ENCODE data around the gene CRYBG2. TPM values are rescaled to one million over a fixed set of nuclear protein-coding genes. Genes with fewer than 3 reads are reported as not detected.
"Not testable (repeated sequence)": the region's sequence is repeated elsewhere in the genome, so short reads cannot be mapped to it uniquely, and the experiment has no call there.

Gene CRYBG2, protein sequence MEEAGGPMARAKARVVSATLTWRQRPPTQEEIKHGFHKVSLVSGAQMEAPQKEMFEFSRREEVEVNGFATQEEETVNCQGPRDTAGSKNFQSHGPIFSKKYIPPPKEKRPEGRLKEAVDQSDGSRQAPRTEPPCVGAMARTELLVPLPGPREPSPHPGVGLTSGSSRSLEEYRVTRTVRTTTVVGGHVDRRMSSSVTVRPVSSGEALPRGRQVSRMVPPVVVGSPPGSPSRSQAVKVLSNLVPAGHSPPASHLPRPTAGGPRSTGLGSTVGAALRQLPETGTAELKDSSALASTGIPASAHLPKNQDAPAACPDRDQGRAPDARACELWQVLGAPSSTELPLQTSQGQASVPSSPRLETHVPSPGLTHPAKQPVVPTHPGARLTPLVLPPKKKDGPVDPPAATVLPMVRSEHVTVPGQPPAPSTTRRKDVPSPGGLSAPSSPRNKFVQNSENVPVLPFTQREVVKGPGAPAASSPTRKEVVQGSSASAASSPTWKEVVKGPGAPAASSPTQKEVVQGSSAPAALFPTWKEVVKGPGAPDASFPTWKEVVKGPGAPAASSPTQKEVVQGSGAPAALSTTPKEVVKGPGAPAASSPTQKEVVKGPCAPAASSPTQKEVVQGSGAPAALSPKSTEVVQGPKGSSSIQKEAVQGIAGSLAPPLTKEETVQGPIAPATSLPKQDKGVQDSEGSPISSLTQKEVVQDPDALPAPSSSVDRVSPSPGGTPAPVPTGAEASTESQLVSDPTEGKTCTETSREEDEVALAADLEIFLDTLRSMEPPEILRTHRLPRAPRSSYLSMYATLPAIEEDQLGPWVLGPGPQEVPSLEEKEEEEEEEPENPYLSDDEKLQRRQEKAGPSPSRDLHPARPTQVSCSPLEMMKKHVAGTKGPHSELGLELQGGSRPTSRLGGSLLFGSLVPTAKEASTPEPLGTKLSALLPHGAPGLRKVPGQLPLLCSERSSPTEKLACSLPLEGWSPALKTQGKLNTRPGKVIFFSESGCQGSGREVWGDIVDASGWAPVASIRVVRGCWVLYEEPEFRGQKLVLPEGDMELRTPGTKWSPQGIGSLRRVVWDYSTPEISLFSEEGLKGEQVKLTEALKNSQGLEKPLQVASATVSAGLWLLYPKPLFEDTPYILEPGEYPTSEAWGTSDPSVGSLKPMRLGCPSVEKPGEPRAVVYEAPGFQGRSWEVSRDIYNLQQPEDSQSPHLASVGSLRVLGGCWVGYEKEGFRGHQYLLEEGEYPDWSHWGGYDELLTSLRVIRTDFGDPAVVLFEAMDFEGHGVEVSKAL (N-terminal part only)
- total RNA-seq: under 1 TPM; 0.16 to 0.45 (median 0.30) TPM

DNA sequence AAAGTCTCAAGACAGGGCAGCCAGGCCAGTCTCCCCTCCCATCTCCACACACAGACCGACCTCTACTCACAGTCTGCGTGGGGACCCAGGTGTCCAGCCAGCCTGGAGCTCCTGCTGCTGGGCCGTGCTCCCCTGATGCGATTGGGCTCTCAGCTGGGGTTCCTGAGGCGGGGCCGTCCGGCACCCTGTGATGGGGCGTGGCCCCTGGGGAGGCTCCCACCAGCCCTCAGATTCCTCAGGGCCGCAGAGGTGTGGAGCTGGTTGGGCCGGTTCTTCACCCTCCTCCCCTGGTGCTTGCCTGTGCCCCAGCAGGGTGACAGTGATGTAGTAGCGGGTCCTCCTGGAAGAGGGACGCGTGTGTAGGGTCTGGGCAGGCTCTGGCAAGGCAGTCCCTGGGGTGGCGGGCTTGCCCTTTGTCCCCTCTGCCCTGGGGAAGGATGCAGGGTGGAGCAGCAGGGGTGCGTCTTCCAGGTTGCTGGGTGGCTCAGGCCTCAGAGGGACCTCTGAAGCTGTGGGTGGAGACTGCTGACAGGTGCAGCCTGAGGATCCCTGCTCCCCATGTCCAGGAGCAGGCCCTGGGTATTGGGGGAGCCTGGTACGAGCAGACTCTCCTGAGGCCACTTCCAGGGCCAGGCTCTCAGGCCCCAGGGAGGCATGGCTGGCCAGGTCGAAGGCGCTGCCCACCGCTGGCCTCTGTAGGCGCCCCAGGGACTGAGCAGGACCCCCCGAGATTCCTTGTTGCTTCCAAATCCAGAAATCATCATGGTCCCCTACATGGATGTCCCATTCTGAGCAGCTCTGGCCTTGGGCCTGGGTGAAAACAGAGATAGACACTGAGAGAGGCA is at the start of gene CRYBG2:
TSS of gene CRYBG2 (minus strand) at position 155 of the 845 bp plus-strand sequence. CDS start 7,473 bp downstream, outside the sequence.
- H3K9me3 Mint-ChIP-seq: no peaks in the 10 kb centered on the region
- no peaks in the 10 kb centered on the region for H3K36me3 Mint-ChIP-seq (ENCODE audit: insufficient read depth)
- DNase-seq (no peak), ATAC-seq (no peak)
- H3K27me3 Mint-ChIP-seq (ENCODE audit: low read depth): no peaks in the 10 kb centered on the region
- no peak within 1 kb of the TSS for H3K4me3 Mint-ChIP-seq
- peaks cover 12% of the 10 kb centered on the region for H3K4me1 Mint-ChIP-seq (ENCODE audit: low read depth)

DNA sequence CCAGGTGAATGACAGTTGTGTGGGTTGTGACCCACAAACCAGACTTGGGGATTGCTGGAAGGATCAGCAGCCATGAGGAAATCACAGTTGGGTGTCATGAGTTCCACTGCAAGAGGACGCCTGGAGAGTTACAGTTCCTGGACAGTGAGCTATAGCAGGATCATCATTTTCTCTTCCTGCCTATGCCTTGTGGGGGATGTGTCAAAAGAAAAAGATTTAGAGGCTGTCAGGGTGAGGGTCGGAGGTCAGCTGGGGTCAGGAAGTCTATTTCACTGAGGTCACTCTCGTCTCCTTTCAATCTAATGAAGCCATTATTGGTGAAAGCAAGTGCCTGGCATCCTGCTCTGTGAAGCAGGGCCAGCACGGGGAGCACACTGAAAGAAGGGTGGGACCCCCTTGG is 49.7 kb upstream of the CRYBG2 start:
- Mint-ChIP-seq H3K4me1 (ENCODE audit: low read depth) (peaks cover 3% of the 10 kb centered on the region), H3K36me3 (ENCODE audit: insufficient read depth) (no peaks in the 10 kb centered on the region), H3K4me3 (no peak overlapping the region), H3K27me3 (ENCODE audit: low read depth) (peaks cover 23% of the 10 kb centered on the region), H3K9me3 (no peaks in the 10 kb centered on the region)
- DNase-seq (no peak), ATAC-seq (no peak)

DNA sequence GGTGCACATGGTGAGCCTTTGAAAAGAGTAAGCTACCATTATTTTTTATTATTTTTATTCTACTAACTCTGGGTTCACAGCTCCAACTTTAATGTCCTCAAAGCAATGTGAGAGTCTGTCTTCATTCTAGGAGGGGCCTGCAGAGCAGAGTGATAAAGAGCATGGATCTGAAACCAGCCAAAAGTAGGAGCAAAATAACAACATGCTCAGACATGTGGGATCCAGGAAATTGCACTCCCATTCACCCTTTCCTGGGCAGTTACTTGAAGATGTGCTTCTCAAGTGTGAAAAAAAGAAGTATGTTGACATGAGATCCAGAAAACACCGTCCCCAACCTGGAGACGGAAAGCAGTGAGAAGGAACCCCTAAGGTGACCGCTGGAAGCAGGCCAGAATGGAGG is 48.0 kb upstream of the CRYBG2 start:
- ATAC-seq: no peak
- H3K9me3 Mint-ChIP-seq: no peaks in the 10 kb centered on the region
- no peak overlapping the region for H3K4me3 Mint-ChIP-seq
- peaks cover 19% of the 10 kb centered on the region for H3K27me3 Mint-ChIP-seq (ENCODE audit: low read depth)
- H3K4me1 Mint-ChIP-seq (ENCODE audit: low read depth): no peaks in the 10 kb centered on the region
- no peak for DNase-seq
- H3K36me3 Mint-ChIP-seq (ENCODE audit: insufficient read depth): no peaks in the 10 kb centered on the region

DNA sequence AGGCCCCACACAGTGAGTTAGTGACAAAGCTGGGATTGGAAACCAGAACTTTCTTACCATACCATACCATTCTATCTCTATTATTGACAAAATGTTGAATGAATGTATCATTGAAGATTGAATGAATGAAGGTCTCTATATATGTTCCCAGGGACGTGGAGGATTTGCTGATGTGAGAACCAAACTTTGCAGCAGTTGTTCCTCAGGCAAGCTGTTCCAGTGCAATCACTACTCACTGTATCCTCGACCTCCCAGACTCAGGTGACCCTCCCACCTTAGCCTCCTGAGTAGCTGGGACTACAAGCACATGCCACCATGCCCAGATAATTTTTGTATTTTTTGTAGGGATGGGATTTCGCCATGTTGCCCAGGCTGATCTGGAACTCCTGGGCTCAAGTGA is 45.1 kb upstream of the CRYBG2 start:
- Mint-ChIP-seq H3K36me3 (ENCODE audit: insufficient read depth) (no peaks in the 10 kb centered on the region), H3K4me3 (no peak overlapping the region), H3K4me1 (ENCODE audit: low read depth) (no peaks in the 10 kb centered on the region), H3K9me3 (no peaks in the 10 kb centered on the region), H3K27me3 (ENCODE audit: low read depth) (peaks cover 10% of the 10 kb centered on the region)
- ATAC-seq (no peak), DNase-seq (no peak)

DNA sequence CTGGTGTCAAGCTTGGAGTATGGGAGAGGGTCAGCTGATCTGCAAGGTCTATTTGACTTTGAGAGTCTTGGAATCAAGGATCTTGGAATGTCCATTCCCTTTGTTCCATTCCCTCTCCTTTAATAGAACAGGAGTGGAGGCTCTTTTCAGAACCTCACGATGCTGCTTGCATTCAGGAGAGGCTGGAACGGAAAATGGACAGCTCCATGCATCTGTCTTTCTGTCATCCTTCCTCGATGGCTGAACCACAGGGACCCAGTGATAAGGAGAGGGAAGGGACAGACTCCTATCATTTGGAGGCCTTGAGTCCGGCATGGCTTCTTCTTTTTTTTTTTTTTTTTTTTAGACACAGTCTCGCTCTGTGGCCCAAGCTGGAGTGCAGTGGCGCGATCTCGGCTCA is 41.8 kb upstream of the CRYBG2 start:
- H3K4me3 Mint-ChIP-seq: no peak overlapping the region
- DNase-seq: no peak
- peaks cover 12% of the 10 kb centered on the region for H3K4me1 Mint-ChIP-seq (ENCODE audit: low read depth)
- no peaks in the 10 kb centered on the region for H3K9me3 Mint-ChIP-seq
- no peaks in the 10 kb centered on the region for H3K36me3 Mint-ChIP-seq (ENCODE audit: insufficient read depth)
- ATAC-seq: no peak
- H3K27me3 Mint-ChIP-seq (ENCODE audit: low read depth): no peaks in the 10 kb centered on the region

DNA sequence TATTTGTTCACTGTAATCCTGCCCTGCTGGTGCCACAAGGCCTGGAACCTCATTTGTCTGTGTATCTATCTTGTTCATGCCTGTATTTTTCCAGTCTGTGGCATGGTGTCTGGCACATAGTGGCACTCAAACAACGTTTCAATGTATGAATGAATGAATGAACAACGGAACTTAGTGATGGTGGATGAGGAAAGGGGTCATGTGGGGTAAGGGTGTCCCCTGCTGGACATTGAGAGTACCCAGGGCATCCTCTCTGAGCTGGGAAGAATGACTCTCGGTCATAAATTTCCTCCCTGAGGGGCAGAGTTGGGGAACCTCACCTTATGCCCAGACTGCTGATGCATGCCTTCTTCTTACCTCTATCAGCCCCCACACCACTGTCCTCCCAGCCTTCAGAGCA is 37.5 kb upstream of the CRYBG2 start:
- no peaks in the 10 kb centered on the region for H3K36me3 Mint-ChIP-seq (ENCODE audit: insufficient read depth)
- H3K27me3 Mint-ChIP-seq (ENCODE audit: low read depth): no peaks in the 10 kb centered on the region
- H3K4me3 Mint-ChIP-seq: no peak overlapping the region

DNA sequence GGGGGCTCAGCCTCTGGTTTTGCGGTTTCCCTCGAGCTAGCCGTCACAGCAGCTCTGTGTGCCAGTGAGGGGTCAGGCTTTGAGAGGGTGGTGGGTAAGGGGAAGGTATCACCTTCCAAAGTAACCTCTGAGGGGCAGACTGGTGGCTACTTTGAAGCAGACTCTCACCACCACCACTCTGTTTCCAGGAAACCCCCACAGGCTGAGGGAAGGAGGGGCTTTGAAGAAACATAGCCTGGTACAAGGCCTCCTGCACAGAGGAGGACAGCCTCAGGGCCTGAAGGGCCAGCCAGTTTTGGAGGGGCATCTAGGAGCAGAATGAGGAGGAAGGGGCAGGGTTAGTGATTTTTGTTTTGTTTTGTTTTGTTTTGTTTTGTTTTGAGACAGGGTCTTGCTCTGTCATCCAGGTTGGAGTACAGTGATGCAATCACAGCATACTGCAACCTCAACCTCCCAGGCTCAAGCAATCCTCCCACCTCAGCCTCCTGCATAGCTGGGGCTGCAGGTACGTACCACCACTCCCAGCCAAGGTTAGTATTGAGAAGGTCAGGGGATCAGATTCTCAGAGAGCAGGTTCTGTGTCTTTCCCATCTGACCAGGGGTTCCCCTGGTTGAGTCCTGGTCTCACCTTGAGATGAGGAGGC is 35.8 kb upstream of the CRYBG2 start:
- Mint-ChIP-seq H3K4me3 (no peak overlapping the region), H3K27me3 (ENCODE audit: low read depth) (no peaks in the 10 kb centered on the region), H3K4me1 (ENCODE audit: low read depth) (peaks cover 36% of the 10 kb centered on the region), H3K9me3 (no peaks in the 10 kb centered on the region), H3K36me3 (ENCODE audit: insufficient read depth) (no peaks in the 10 kb centered on the region)
- DNase-seq: no peak
- ATAC-seq: no peak

More for the DNA sequence above, 37.5 kb upstream of the CRYBG2 start:
- ATAC-seq (peak; percentile 56 to 62), DNase-seq (no peak)
- Mint-ChIP-seq H3K9me3 (no peaks in the 10 kb centered on the region), H3K4me1 (ENCODE audit: low read depth) (peaks cover 22% of the 10 kb centered on the region)

DNA sequence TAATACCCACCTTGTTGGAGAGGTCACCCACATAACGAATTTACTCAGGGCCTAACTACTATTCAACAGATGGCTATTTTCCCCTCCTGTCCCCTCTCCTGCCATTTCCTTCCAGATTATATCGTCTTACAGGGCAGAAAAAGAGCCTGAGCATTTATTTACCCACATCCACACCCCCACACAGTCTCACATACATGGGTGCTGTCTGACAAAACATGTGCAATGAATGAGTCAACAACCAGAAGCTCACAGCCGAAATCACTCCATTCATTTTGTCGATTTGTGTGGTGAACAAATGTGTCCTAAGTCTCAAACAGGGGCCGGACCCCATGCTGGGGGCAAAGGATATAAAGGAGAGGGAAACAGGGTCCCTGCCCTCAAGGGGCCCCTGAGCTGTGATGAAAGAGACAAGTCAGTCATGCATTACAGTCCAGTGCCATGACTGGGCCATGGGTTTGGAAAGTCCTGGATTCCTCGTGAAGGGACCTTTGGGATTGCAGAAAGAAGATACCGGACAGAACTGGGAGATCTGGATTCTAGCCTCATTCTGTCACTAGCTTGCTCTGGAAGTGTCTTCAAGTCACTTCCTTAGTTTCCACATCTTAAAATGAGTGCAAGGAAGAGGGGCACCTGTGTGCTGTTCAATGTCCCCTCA is 35.0 kb upstream of the CRYBG2 start:
- Mint-ChIP-seq H3K9me3 (no peaks in the 10 kb centered on the region), H3K27me3 (ENCODE audit: low read depth) (no peaks in the 10 kb centered on the region), H3K4me1 (ENCODE audit: low read depth) (peaks cover 42% of the 10 kb centered on the region), H3K36me3 (ENCODE audit: insufficient read depth) (no peaks in the 10 kb centered on the region), H3K4me3 (no peak overlapping the region)
- peak; percentile 53 to 57 for ATAC-seq
- no peak for DNase-seq

DNA sequence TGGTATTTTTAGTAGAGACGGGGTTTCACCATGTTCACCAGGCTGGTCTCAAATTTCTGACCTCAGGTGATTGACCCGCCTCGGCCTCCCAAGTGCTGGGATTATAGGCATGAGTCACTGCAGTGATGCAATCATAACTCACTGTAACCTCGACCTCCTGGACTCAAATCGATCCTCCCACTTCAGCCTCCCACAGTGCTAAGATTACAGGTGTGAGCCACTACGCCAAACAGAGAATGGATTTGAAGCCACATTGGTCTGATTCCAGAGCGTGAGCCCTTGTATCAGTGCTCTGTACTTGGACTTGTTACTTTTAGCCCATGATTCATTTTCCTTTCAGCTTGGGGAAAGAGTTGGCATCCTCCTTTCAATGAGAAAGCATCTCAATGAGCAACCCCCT is 33.5 kb upstream of the CRYBG2 start:
- Mint-ChIP-seq H3K36me3 (ENCODE audit: insufficient read depth) (no peaks in the 10 kb centered on the region), H3K4me1 (ENCODE audit: low read depth) (peaks cover 45% of the 10 kb centered on the region), H3K27me3 (ENCODE audit: low read depth) (no peaks in the 10 kb centered on the region), H3K9me3 (no peaks in the 10 kb centered on the region), H3K4me3 (no peak overlapping the region)
- DNase-seq (no peak), ATAC-seq (no peak)

DNA sequence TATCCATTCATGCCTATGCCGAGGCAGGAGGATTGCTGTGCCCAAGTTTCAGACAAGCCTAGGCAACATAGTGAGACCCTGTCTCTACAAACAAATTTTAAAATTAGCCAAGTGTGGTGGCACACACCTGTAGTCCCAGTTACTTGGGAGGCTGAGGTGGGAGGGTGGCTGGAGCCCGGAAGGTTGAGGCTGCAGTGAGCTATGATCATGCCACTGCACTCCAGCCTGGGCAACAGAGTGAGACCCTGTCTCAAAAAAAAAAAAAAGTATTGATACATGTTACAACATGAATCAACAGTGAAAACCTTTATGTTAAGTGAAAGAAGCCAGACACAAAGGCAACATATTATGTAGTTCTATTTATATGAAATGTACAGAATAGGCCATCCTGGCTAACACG is 31.1 kb upstream of the CRYBG2 start:
- H3K4me3 Mint-ChIP-seq; H3K9me3 Mint-ChIP-seq; H3K36me3 Mint-ChIP-seq (ENCODE audit: insufficient read depth); ATAC-seq; H3K27me3 Mint-ChIP-seq (ENCODE audit: low read depth); DNase-seq: not testable (repeated sequence)
- H3K4me1 Mint-ChIP-seq (ENCODE audit: low read depth): peaks cover 36% of the 10 kb centered on the region

DNA sequence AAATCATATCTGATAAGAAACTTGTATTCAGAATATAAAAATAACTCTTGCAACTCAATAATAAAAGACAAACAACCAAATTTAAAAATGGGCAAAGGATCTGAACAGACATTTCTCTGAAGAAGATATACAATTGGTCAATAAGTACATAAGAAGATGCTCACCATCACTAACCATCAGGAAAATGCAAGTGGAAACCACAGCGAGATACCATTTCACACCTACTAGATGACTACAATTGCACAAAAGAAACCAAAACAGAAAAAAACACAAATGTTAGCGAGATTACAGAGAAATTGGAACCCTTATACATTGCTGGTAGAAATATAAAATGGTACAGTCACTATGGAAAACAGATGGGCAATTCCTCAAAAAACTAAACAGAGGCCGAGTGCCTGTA is 30.1 kb upstream of the CRYBG2 start:
- Mint-ChIP-seq H3K36me3 (ENCODE audit: insufficient read depth) (no peaks in the 10 kb centered on the region), H3K27me3 (ENCODE audit: low read depth) (no peaks in the 10 kb centered on the region), H3K4me1 (ENCODE audit: low read depth) (peaks cover 38% of the 10 kb centered on the region), H3K4me3 (no peak overlapping the region), H3K9me3 (no peaks in the 10 kb centered on the region)
- ATAC-seq (peak in 1 of 2 donors; percentile 21), DNase-seq (no peak)

DNA sequence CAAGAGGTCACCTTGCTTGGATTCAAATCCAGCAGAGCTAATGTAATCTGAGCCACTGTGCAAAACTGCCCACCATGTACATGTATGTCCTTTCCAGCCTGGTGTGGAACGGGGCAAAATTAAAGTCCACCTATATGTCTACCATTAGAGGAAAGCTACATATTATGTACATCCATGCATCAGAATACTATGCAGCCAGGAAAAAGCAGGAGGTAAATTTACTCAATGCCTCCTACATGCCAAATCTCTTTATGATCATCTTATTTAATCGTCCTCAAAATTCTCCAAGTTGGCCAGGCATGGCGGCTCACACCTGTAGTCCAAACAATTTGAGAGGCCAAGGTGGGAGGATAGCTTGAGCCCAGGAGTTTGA is 24.9 kb upstream of the CRYBG2 start:
- DNase-seq (no peak), ATAC-seq (no peak)
- peaks cover 61% of the 10 kb centered on the region for H3K4me1 Mint-ChIP-seq (ENCODE audit: low read depth)
- no peaks in the 10 kb centered on the region for H3K36me3 Mint-ChIP-seq (ENCODE audit: insufficient read depth)
- H3K27me3 Mint-ChIP-seq (ENCODE audit: low read depth): no peaks in the 10 kb centered on the region
- H3K9me3 Mint-ChIP-seq: peaks cover 3% of the 10 kb centered on the region
- H3K4me3 Mint-ChIP-seq: no peak overlapping the region

Measured in activated T-cell treated with anti-CD3 and anti-CD28 coated beads, Interleukin-2, amount 50 U/mL, for 4 hours (primary cell).